ENCODE results near the gene FCGBP.
"Not testable (repeated sequence)": the region's sequence is repeated elsewhere in the genome, so short reads cannot be mapped to it uniquely, and the experiment has no call there.

The FCGBP gene

GRCh38 chr19:39885821-39886554 lies 48.4 kb downstream of the FCGBP start:
- H3K27me3 ChIP-seq (replicated peaks; ENCODE audit: control insufficient read depth, insufficient read depth, low read length); DNase-seq (ENCODE audit: extremely low read depth, insufficient read length); H3K36me3 ChIP-seq (ENCODE audit: control insufficient read depth, insufficient read depth, low read length); H3K4me3 ChIP-seq (replicated peaks; ENCODE audit: low read depth, low read length): not testable (repeated sequence)

- not testable (repeated sequence) for H3K4me3 ChIP-seq (replicated peaks; ENCODE audit: low read depth, low read length); H3K27me3 ChIP-seq (replicated peaks; ENCODE audit: control insufficient read depth, insufficient read depth, low read length); H3K36me3 ChIP-seq (ENCODE audit: control insufficient read depth, insufficient read depth, low read length); DNase-seq (ENCODE audit: extremely low read depth, insufficient read length)
These were observed 49.7 kb downstream of the FCGBP start for GRCh38 chr19:39884721-39885120.

All from GM06990 (cell line).